Uterus (tissue), 2 donors: ENCODE results near the gene FAM83D.

ENCODE experiments used
- CTCF ChIP-seq, 4 experiments: fragments of 200-600 bp in 2 of 4; fragments of 450-650 bp in 2 of 4; sonication (generic) in 2 of 4; IDR thresholded peaks; one replicate each; pipeline ENCODE4 v1.5.1; 2016 to 2019; ENCODE audit warnings: antibody characterized with exemption in 4 of 4, mild to moderate bottlenecking in 2 of 4, moderate library complexity in 1 of 4
- POLR2A ChIP-seq, 2 donors: fragments of 450-650 bp; IDR thresholded peaks; one replicate each; pipeline ENCODE4 v1.6.1; 2016; ENCODE audit warnings: antibody characterized with exemption in 2 of 2, mild to moderate bottlenecking in 1 of 2, moderate library complexity in 1 of 2

GRCh38 chr20:38999217-38999616, 73.0 kb downstream of the FAM83D start:
- no peak for TF ChIP-seq CTCF (IDR thresholded peaks at IDR 0.05)
- no peak for TF ChIP-seq POLR2A (IDR thresholded peaks at IDR 0.05)
